ENCODE measurements around the gene TWIST1.

DNA sequence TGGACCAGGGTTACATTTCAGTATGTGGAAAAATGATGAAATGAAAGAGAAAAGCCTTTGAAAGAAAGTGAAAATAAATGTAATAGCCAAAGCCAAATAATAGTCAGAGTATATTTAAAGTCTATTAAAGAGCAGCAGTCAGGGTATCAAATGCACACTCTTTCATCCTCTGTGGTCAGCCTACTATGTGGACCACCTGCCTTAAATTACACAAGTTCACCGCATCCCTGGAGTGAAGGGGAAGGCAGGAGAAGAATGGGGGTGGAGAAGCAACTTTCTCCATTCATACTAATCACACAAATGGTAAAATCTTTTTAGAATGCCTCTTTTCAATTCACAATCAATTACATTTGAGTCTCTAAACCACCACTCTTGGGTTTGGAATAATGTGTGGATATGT, 16.0 kb downstream of the TWIST1 start:
- TF ChIP-seq, protein P1, sequence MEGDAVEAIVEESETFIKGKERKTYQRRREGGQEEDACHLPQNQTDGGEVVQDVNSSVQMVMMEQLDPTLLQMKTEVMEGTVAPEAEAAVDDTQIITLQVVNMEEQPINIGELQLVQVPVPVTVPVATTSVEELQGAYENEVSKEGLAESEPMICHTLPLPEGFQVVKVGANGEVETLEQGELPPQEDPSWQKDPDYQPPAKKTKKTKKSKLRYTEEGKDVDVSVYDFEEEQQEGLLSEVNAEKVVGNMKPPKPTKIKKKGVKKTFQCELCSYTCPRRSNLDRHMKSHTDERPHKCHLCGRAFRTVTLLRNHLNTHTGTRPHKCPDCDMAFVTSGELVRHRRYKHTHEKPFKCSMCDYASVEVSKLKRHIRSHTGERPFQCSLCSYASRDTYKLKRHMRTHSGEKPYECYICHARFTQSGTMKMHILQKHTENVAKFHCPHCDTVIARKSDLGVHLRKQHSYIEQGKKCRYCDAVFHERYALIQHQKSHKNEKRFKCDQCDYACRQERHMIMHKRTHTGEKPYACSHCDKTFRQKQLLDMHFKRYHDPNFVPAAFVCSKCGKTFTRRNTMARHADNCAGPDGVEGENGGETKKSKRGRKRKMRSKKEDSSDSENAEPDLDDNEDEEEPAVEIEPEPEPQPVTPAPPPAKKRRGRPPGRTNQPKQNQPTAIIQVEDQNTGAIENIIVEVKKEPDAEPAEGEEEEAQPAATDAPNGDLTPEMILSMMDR (IDR thresholded peaks at IDR 0.05; ENCODE audit: borderline replicate concordance, extremely low read depth, low read length, poor library complexity, severe bottlenecking) = no peak
- no peak for TF ChIP-seq EZH2 (IDR thresholded peaks at IDR 0.05; ENCODE audit: borderline replicate concordance, low read depth, low read length, severe bottlenecking)
